Neutrophil (primary cell): ENCODE measurements around the gene UFC1.

Source experiments
- H3K27ac ChIP-seq: fragments of 200-600 bp; sonication (generic); 2 replicates; pipeline ENCODE4 v1.5.1; 2016; ENCODE audit warnings: mild to moderate bottlenecking, moderate library complexity
- H3K27me3 ChIP-seq: fragments of 200-600 bp; sonication (generic); 2 replicates; pipeline ENCODE4 v1.6.0; 2016; ENCODE audit warnings: mild to moderate bottlenecking
- H3K36me3 ChIP-seq: fragments of 200-600 bp; sonication (generic); 2 replicates; pipeline ENCODE4 v1.5.1; 2017
- H3K4me1 ChIP-seq, 2 experiments: fragments of 200-600 bp in 1 of 2; sonication (generic) in 1 of 2; 1 replicate in 1 of 2; 2 replicates in 1 of 2; pipeline versions ENCODE4 v1.5.1 to v1.6.1; 2013 to 2016; ENCODE audit warnings: low read depth in 1 of 2, low read length in 1 of 2, mild to moderate bottlenecking in 1 of 2, moderate library complexity in 1 of 2; ENCODE audit not compliant: control insufficient read depth in 1 of 2, insufficient read depth in 1 of 2
- H3K4me3 ChIP-seq, 2 experiments: fragments of 200-600 bp in 1 of 2; sonication (generic) in 1 of 2; 1 replicate in 1 of 2; 2 replicates in 1 of 2; pipeline ENCODE4 v1.5.1; 2013 to 2016; ENCODE audit warnings: low read depth in 1 of 2, low read length in 1 of 2, mild to moderate bottlenecking in 1 of 2, moderate library complexity in 1 of 2
- H3K9me3 ChIP-seq: fragments of 200-600 bp; sonication (generic); 2 replicates; pipeline ENCODE4 v1.5.1; 2016
- TF ChIP-seq, protein P1 (sequence below): fragments of 200-600 bp; sonication (generic); IDR thresholded peaks from 2 replicates; pipeline ENCODE4 v1.5.1; 2016; ENCODE audit warnings: antibody characterized with exemption

UFC1 gene

DNA sequence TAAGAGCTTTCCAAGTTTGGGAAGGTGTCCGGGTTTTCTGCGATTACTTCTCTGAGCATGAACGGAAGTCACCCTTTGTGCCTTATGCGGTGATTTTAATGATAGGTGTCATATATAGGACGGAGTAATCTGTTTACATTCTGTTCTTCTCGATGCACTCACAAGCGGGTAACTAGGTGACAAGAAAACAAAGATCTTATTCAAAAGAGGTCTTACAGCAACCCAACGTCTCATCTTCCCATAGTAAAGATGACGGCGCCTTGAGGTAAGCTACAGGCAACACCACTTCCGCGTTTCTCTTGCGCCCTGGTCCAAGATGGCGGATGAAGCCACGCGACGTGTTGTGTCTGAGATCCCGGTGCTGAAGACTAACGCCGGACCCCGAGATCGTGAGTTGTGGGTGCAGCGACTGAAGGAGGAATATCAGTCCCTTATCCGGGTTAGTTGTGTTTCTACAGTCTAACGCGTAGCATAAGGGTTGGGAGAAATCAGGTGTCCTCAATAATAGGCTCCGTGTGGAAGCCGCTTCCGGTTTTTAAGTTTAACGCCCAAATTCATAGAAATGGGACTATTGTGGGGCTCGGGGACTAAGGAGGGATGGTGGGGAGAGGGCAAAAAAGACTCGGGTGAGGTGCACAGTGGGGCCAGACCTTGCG is at the start of gene UFC1:
UFC1 (plus strand) TSS at position 297 of the 656 bp plus-strand sequence; CDS start at position 317, 20 bp downstream.
- peaks cover 16 to 17% of the 10 kb centered on the region in 2 experiments for H3K4me1 ChIP-seq
- no peaks in the 10 kb centered on the region for H3K9me3 ChIP-seq
- H3K27ac ChIP-seq, result peak within 1 kb of the TSS; percentile 87
- H3K4me3 ChIP-seq, result peak within 1 kb of the TSS; percentile 67 to 92
- no peaks in the 10 kb centered on the region for H3K36me3 ChIP-seq
- TF ChIP-seq, protein P1, sequence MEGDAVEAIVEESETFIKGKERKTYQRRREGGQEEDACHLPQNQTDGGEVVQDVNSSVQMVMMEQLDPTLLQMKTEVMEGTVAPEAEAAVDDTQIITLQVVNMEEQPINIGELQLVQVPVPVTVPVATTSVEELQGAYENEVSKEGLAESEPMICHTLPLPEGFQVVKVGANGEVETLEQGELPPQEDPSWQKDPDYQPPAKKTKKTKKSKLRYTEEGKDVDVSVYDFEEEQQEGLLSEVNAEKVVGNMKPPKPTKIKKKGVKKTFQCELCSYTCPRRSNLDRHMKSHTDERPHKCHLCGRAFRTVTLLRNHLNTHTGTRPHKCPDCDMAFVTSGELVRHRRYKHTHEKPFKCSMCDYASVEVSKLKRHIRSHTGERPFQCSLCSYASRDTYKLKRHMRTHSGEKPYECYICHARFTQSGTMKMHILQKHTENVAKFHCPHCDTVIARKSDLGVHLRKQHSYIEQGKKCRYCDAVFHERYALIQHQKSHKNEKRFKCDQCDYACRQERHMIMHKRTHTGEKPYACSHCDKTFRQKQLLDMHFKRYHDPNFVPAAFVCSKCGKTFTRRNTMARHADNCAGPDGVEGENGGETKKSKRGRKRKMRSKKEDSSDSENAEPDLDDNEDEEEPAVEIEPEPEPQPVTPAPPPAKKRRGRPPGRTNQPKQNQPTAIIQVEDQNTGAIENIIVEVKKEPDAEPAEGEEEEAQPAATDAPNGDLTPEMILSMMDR, result no peak
- no peaks in the 10 kb centered on the region for H3K27me3 ChIP-seq

DNA sequence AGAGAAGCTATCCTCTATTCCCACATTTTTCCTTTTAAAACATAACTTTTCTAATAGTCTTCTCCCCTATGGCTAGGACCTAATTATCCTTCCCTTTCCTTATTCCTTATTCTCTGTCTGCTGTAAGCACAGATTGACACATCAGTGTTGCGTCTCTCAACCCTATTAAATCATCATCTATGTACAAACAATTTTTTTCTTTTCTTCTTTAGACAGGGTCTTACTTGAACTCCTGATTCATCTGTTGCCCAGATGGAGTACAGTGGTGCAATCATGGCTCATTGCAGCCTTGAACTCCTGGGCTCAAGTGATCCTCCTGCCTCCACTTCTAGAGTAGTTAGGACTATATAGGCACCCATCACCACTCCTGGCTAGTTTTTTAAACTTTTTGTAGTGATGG is 47.3 kb upstream of the UFC1 start:
- Histone ChIP-seq H3K27ac (no peak overlapping the region), H3K36me3 (peaks cover 9% of the 10 kb centered on the region), H3K4me1 (peaks cover 1 to 3% of the 10 kb centered on the region in 2 experiments), H3K9me3 (no peaks in the 10 kb centered on the region), H3K27me3 (no peaks in the 10 kb centered on the region), H3K4me3 (no peak overlapping the region)
- TF ChIP-seq, protein P1, result no peak

- TF ChIP-seq, protein P1, result no peak
- Histone ChIP-seq H3K4me1 (peaks cover 7 to 9% of the 10 kb centered on the region in 2 experiments), H3K9me3 (no peaks in the 10 kb centered on the region), H3K27ac (no peak overlapping the region), H3K27me3 (no peaks in the 10 kb centered on the region), H3K36me3 (no peaks in the 10 kb centered on the region), H3K4me3 (no peak overlapping the region)
These were observed 42.7 kb upstream of the UFC1 start for GRCh38 chr1:161111117-161111516.

GRCh38 chr1:161111527-161111926 is 42.3 kb upstream of the UFC1 start:
- Histone ChIP-seq H3K4me1 (peaks cover 10 to 13% of the 10 kb centered on the region in 2 experiments), H3K27ac (no peak overlapping the region), H3K9me3 (no peaks in the 10 kb centered on the region), H3K36me3 (no peaks in the 10 kb centered on the region), H3K27me3 (no peaks in the 10 kb centered on the region), H3K4me3 (no peak overlapping the region)
- TF ChIP-seq, protein P1, result no peak

- H3K4me3 ChIP-seq, result no peak overlapping the region
- peaks cover 29 to 32% of the 10 kb centered on the region in 2 experiments for H3K4me1 ChIP-seq
These were observed 39.9 kb upstream of the UFC1 start for GRCh38 chr1:161113915-161114314.

More at GRCh38 chr1:161113915-161114314, 39.9 kb upstream of the UFC1 start:
- TF ChIP-seq, protein P1, result no peak
- no peaks in the 10 kb centered on the region for H3K36me3 ChIP-seq
- H3K27me3 ChIP-seq, result no peaks in the 10 kb centered on the region
- H3K27ac ChIP-seq, result no peak overlapping the region
- H3K9me3 ChIP-seq, result no peaks in the 10 kb centered on the region
